Osteocyte (in vitro differentiated cells): ENCODE measurements around the gene NUDCD3. TPM values are rescaled to one million over a fixed set of nuclear protein-coding genes. Genes with fewer than 3 reads are reported as not detected.

ENCODE experiments used
- DNase-seq: peaks from one replicate; pipeline ENCODE4 v3.0.0; 2021; ENCODE audit warnings: mixed read lengths; ENCODE audit not compliant: unreplicated experiment; ENCODE audit errors: extremely low spot score
- H3K27ac Mint-ChIP-seq: one replicate; pipeline ENCODE4 v1.8.0; 2021; ENCODE audit warnings: mild to moderate bottlenecking, mixed read lengths; ENCODE audit not compliant: unreplicated experiment
- H3K27me3 Mint-ChIP-seq: one replicate; pipeline ENCODE4 v1.8.0; 2021; ENCODE audit warnings: mixed read lengths; ENCODE audit not compliant: unreplicated experiment
- H3K36me3 Mint-ChIP-seq: one replicate; pipeline ENCODE4 v1.8.0; 2021; ENCODE audit warnings: mixed read lengths; ENCODE audit not compliant: unreplicated experiment
- H3K4me1 Mint-ChIP-seq: one replicate; pipeline ENCODE4 v1.8.0; 2021; ENCODE audit warnings: mixed read lengths; ENCODE audit not compliant: unreplicated experiment
- H3K4me3 Mint-ChIP-seq: one replicate; pipeline ENCODE4 v1.8.0; 2021; ENCODE audit warnings: mild to moderate bottlenecking, moderate library complexity, mixed read lengths; ENCODE audit not compliant: unreplicated experiment
- H3K9me3 Mint-ChIP-seq: one replicate; pipeline ENCODE4 v1.8.0; 2021; ENCODE audit warnings: mixed read lengths; ENCODE audit not compliant: unreplicated experiment
- CTCF ChIP-seq: fragments of 200-600 bp; sonication (generic); IDR thresholded peaks from 2 replicates; pipeline ENCODE4 v1.5.0; 2021; ENCODE audit warnings: antibody characterized with exemption, mild to moderate bottlenecking, moderate library complexity
- total RNA-seq: library from RNA; stranded (reverse); gene quantifications from 2 replicates; pipeline ENCODE4 v1.2.1, GENCODE V29; 2021

The NUDCD3 gene
- total RNA-seq, 1 donor from 2014 or later: 112 TPM

- H3K27ac Mint-ChIP-seq: no peak overlapping the region
- peak; percentile 36 for DNase-seq
- no peaks in the 10 kb centered on the region for H3K27me3 Mint-ChIP-seq
- no peaks in the 10 kb centered on the region for H3K9me3 Mint-ChIP-seq
- peaks cover 20% of the 10 kb centered on the region for H3K36me3 Mint-ChIP-seq
- no peak for TF ChIP-seq CTCF
- no peak overlapping the region for H3K4me3 Mint-ChIP-seq
- H3K4me1 Mint-ChIP-seq: peaks cover 9% of the 10 kb centered on the region
Measured at GRCh38 chr7:44395067-44395466, 95.4 kb downstream of the NUDCD3 start.

GRCh38 chr7:44394636-44395035 is 95.8 kb downstream of the NUDCD3 start:
- Mint-ChIP-seq H3K27me3 (no peaks in the 10 kb centered on the region), H3K27ac (no peak overlapping the region), H3K9me3 (no peaks in the 10 kb centered on the region), H3K4me1 (peaks cover 9% of the 10 kb centered on the region), H3K4me3 (no peak overlapping the region), H3K36me3 (peaks cover 22% of the 10 kb centered on the region)
- TF ChIP-seq CTCF: no peak
- DNase-seq: peak; percentile 42

- Mint-ChIP-seq H3K9me3 (no peaks in the 10 kb centered on the region), H3K4me3 (no peak overlapping the region), H3K36me3 (peaks cover 26% of the 10 kb centered on the region), H3K27me3 (no peaks in the 10 kb centered on the region), H3K4me1 (peaks cover 3% of the 10 kb centered on the region), H3K27ac (no peak overlapping the region)
- TF ChIP-seq CTCF: no peak
- DNase-seq: no peak
Measured at GRCh38 chr7:44394112-44394447, 96.4 kb downstream of the NUDCD3 start.

GRCh38 chr7:44393238-44394111 is 97.0 kb downstream of the NUDCD3 start:
- TF ChIP-seq CTCF: no peak
- peaks cover 26% of the 10 kb centered on the region for H3K36me3 Mint-ChIP-seq
- no peak overlapping the region for H3K4me3 Mint-ChIP-seq
- H3K27me3 Mint-ChIP-seq: no peaks in the 10 kb centered on the region
- no peaks in the 10 kb centered on the region for H3K9me3 Mint-ChIP-seq
- peak; percentile 64 for DNase-seq
- no peaks in the 10 kb centered on the region for H3K4me1 Mint-ChIP-seq
- H3K27ac Mint-ChIP-seq: no peak overlapping the region

GRCh38 chr7:44392618-44393010 is 97.8 kb downstream of the NUDCD3 start:
- H3K27me3 Mint-ChIP-seq: no peaks in the 10 kb centered on the region
- H3K27ac Mint-ChIP-seq: no peak overlapping the region
- H3K36me3 Mint-ChIP-seq: peaks cover 28% of the 10 kb centered on the region
- DNase-seq: no peak
- TF ChIP-seq CTCF: no peak
- H3K4me3 Mint-ChIP-seq: no peak overlapping the region
- no peaks in the 10 kb centered on the region for H3K9me3 Mint-ChIP-seq
- H3K4me1 Mint-ChIP-seq: no peaks in the 10 kb centered on the region
